ENCODE results near the gene ELMO2.
"Not testable (repeated sequence)": the region's sequence is repeated elsewhere in the genome, so short reads cannot be mapped to it uniquely, and the experiment has no call there.

ELMO2 gene

GRCh38 chr20:46402331-46402811, 4.0 kb downstream of the ELMO2 start:
- DNase-seq = no peak

DNA sequence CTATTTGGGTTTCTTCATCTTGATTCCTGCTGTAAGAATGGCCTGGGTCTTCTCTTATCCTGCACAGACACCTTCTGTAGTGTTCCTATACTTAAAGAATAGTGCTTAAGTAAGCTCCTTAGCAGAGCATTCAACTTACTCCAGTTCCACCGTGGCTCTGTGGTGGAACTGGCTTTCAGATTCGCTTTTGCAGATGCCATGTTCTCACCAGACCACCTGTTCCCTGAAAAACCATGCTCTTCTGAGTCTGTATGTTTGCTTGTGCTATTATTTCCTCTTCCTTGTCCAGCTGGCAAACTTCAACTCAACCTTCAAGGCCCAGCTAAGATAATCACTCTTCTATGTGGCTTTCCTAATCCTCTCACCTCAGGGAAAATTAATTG, 4.9 kb downstream of the ELMO2 start:
- no peak for DNase-seq

DNA sequence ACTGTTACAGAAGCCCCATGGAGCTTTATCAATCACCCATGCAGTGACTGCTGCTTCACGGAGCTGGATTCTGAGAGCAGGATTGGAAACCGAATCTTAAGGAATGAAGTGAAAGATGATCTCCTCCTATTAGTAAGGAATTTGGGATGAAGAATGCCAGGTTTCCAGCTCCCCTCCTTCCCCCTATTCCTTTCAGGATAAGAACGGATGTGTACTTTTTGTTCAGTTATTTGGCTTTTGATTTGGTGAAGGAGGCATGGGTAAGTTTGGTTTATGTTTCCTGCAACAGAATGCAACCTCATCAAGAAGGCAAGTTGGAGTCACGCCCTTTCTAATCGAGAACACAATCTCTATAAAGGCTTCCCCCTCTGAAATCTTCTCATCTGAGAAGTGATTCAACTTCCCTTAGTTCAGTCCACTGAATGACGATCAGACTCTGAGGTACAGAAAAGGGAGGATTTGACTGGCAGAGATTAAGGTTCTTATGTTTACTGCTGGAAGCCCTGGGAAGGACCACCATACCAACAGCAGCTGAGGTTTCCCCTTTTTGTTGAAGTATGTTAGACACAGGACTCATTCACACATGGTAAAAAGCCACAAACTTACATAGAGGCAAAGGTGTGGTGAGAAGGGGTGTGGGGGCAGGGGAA, 5.5 kb downstream of the ELMO2 start:
- no peak for DNase-seq

DNA sequence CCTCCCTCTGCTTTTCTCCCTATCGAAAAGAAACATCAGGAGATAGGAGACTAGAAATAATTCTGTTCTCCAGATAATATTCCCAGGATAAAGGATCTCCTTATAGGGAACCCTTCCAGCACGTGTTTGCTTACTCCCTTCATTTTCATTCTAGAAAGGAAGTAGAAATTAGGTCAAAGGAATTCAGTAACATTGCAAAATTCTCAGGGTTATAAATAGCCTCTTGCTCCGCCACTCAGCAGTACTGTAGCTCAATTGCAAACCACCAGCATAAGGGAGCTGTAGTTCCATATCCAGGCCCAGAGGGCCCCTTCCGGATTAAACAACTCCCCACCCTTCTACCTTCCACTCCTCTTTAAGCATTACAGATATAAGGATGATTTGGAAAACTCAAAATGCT, 6.2 kb downstream of the ELMO2 start:
- no peak for DNase-seq

DNA sequence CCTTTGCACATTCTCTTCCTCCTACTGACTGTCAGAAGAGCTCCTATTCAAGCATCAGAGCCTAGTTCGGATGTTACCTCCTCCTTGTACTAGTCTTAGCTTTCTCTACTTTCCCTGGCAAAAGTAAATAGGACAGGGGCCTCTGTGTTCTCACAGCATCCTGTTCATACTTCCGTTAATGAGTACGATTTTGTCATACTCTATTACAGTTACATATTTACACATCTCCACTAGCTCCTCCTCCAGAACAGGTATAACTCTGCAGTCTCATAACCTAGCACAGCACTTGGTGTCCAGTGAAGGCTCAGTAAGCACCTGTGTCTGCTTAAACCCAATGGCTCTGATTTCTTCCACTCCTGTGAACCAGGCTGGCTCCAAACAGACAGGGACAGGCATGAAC, 7.0 kb downstream of the ELMO2 start:
- DNase-seq = no peak

DNA sequence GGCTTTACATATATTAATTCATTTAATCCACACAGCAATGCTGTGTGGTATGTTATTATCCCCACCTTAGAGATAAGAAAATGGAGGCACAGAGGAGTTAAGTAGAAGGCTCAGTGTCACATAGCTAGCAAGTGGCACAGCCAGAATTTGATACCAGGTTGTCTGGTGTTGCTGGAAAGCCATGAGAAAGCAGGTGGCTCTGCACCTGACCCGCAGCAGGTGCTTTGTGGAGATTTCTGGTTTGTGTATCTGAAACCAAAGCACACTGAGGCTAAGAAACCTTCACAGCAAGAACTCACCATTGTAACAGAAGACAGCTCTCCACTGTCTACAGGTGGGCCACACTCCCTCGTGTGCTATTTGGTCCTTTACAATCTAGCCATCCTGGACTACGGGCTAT, 7.5 kb downstream of the ELMO2 start:
- no peak for DNase-seq

- DNase-seq = no peak
Observed at GRCh38 chr20:46396052-46396740, 10.2 kb downstream of the ELMO2 start.

- no peak for DNase-seq
Observed at GRCh38 chr20:46394872-46395760, 11.3 kb downstream of the ELMO2 start.

GRCh38 chr20:46393967-46394366, 12.4 kb downstream of the ELMO2 start:
- DNase-seq = no peak

GRCh38 chr20:46388937-46389336, 17.5 kb downstream of the ELMO2 start:
- no peak for DNase-seq

- no peak for DNase-seq
Observed at GRCh38 chr20:46388201-46388836, 18.1 kb downstream of the ELMO2 start.

GRCh38 chr20:46387054-46387453, 19.4 kb downstream of the ELMO2 start:
- not testable (repeated sequence) for DNase-seq

- DNase-seq = no peak
Observed at GRCh38 chr20:46378412-46379009, 27.9 kb downstream of the ELMO2 start.

DNA sequence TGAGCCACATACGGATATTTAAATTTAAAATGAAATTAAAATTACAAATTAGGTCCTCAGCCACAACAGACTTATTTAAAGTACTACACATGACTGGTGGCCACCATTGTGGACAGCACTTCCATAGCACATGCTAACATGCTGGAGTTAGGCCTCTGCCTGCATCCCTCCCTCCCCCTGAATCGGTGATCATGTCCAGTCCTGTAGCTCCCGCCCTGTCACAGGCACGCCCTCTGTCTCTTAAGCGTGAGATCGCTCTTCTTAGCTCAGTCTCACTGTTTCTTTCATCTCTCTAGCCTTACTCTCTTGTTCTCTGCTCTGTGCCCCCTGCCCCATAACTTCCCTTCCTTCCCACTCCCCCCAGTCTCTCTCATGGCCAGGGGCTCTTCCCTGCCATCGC, 28.9 kb downstream of the ELMO2 start:
- no peak for DNase-seq

DNA sequence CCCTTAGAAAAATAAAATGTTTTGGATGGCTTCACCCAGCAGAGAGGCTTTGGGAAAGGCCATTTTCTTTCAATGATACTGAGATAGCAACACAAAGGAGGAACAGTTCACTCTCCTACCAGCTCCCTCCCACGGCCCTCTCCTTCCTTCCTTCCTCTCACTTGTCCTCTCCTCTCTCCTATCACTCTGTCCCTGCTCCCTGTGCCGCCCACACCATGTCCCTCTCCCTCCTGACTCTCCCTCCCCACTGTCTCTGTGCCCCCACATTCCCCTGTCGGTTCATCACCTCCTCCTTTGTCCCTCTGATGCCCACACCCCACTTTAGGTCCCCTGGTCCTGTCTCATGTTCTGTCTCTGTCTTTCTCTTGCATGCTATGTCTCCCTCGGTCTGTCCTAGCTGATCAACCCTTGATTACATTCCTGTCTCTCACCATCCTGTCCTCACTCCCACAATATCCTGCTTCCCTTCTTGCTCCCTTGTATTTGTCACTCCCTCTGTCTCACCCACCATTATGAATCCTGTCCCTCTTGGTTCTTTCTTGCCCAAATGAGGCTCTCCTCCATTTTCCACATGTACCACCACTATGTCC, 30.1 kb downstream of the ELMO2 start:
- no peak for DNase-seq

DNA sequence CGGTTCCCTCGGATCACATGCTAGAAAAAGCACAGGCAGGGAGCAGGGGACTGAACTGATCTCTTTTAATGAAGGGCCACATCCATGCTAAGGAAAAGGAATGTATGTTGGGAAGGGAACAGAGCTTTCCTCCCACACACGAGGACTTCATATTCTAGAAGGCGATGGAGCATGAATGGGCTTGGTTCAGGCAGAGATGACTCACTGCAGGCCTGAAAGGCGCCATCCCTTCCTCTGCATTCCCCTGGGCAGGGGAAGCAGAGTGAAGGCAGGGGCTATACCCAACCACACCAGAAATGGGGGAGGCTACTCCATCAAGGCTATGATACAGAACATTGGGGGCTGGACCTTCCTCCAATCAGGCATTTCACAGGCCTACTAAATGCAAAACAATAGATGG, 30.6 kb downstream of the ELMO2 start:
- no peak for DNase-seq

GRCh38 chr20:46374383-46374782, 32.0 kb downstream of the ELMO2 start:
- no peak for DNase-seq

GRCh38 chr20:46371656-46372055, 34.8 kb downstream of the ELMO2 start:
- no peak for DNase-seq

GRCh38 chr20:46368902-46369268, 37.5 kb downstream of the ELMO2 start:
- DNase-seq = no peak

DNA sequence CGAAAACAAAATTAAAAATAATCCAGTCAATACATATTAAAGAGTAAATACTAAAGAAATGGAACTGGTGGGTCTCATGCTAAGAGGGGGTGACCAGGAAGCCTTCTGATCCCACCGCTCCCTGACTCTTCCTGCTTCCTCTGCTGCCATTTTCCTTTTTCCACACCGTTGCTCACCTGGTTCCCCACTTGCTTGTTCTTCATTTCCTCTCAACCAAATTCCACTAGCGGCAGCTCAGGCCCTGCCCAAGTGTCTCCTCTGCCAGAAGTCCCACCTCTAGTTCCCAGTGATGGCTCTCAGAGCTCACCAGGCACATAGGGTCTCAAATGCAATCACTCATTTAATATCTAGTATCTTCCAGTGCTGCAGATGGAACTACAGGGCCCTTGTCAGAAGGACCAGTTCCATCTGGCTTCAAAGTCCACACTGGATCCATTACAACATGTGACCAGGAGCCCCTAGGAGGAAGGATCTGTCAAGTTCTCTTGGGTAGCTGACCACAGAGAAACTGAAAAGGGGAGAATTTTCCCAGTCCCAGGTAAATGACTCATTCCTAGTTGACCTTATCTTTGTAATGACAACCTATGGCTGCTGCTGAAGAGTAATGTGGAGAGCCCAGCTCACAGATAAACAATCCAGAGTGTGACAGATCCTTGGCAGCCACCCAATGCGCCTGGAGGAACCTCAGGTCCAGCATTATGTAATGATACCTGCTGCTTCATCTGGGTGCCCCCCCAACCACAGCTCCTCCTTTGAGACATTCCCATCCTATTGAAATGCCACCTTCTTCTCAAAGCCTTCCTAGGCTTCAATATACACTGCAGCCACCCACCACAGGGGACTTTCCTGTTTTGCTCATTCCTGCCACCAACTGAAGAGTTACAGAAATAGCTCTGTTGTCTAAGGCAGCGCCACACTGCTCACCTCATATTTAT, 38.2 kb downstream of the ELMO2 start:
- no peak for DNase-seq

GRCh38 chr20:46367234-46367633, 39.2 kb downstream of the ELMO2 start:
- no peak for DNase-seq
